HepG2 (cell line): ENCODE results near the gene AKAP10. TPM values are rescaled to one million over a fixed set of nuclear protein-coding genes. Genes with fewer than 3 reads are reported as not detected.

ENCODE experiments used
- HOXA5 ChIP-seq: sonication (generic); formaldehyde crosslinking; IDR thresholded peaks from 2 replicates; pipeline ENCODE4 v1.4.0; 2020; ENCODE audit warnings: missing genetic modification reagents
- KDM3A ChIP-seq: IDR thresholded peaks from 2 replicates; pipeline ENCODE4 v1.6.1; 2018; ENCODE audit warnings: low read depth, missing compliant biosample characterization
- NR1H2 ChIP-seq: sonication (generic); formaldehyde crosslinking; IDR thresholded peaks from 2 replicates; pipeline ENCODE4 v1.8.1; 2022; ENCODE audit warnings: low read depth, missing genetic modification reagents, borderline replicate concordance
- PAF1 ChIP-seq: IDR thresholded peaks from 2 replicates; pipeline ENCODE4 v1.6.1; 2016; ENCODE audit warnings: missing genetic modification reagents, missing compliant biosample characterization
- SNAI1 ChIP-seq: sonication (generic); formaldehyde crosslinking; IDR thresholded peaks from 2 replicates; pipeline ENCODE4 v1.5.0; 2020; ENCODE audit warnings: mild to moderate bottlenecking, missing genetic modification reagents, borderline replicate concordance
- TFE3 ChIP-seq: IDR thresholded peaks from 2 replicates; pipeline ENCODE4 v1.6.1; 2016
- ZNF557 ChIP-seq: sonication (generic); formaldehyde crosslinking; IDR thresholded peaks from 2 replicates; pipeline ENCODE4 v1.4.0; 2020; ENCODE audit warnings: missing genetic modification reagents
- ZSCAN20 ChIP-seq: sonication (generic); formaldehyde crosslinking; IDR thresholded peaks from 2 replicates; pipeline ENCODE4 v1.4.0; 2020; ENCODE audit warnings: missing genetic modification reagents, mild to moderate bottlenecking, borderline replicate concordance
- ZSCAN31 ChIP-seq: sonication (generic); formaldehyde crosslinking; IDR thresholded peaks from 2 replicates; pipeline ENCODE4 v1.5.0; 2020; ENCODE audit warnings: low read depth, mild to moderate bottlenecking, missing genetic modification reagents
- polyA plus RNA-seq, 8 experiments: library from polyadenylated mRNA; depleted of rRNA in 3 of 8; stranded (reverse) in 7 of 8; unstranded in 1 of 8; fragments of >200 nt; fragmentation: Illumina TruSeq in 4 of 8; extraction: Trizol in 4 of 8; gene quantifications; 2 replicates each; pipeline versions ENCODE4 v1.2.1 to v1.2.3, GENCODE V29; 2011 to 2016; ENCODE audit warnings: low read depth in 4 of 8, missing spikeins in 1 of 8, mixed read lengths in 1 of 8; ENCODE audit not compliant: insufficient read depth in 1 of 8
- total RNA-seq, 5 experiments: library from RNA; depleted of rRNA; stranded (reverse); fragments of >200 nt; fragmentation: Illumina TruSeq; extraction: Trizol; gene quantifications; 2 replicates each; pipeline ENCODE4 v1.2.3, GENCODE V29; 2016; ENCODE audit warnings: low read depth in 1 of 5
- TF ChIP-seq, protein P1 (sequence below): sonication (generic); formaldehyde crosslinking; IDR thresholded peaks from 2 replicates; pipeline ENCODE4 v1.4.0; 2020; ENCODE audit warnings: mild to moderate bottlenecking, low read depth, missing genetic modification reagents
- TF ChIP-seq, protein P2 (sequence below): sonication (generic); formaldehyde crosslinking; IDR thresholded peaks from 2 replicates; pipeline ENCODE4 v1.8.0; 2022; ENCODE audit warnings: missing genetic modification reagents, mild to moderate bottlenecking, moderate library complexity, borderline replicate concordance
- TF ChIP-seq, protein P3 (sequence below): IDR thresholded peaks from 2 replicates; pipeline ENCODE4 v1.6.1; 2016; ENCODE audit warnings: mild to moderate bottlenecking
- TF ChIP-seq, protein P4 (sequence below): sonication (generic); formaldehyde crosslinking; IDR thresholded peaks from 2 replicates; pipeline ENCODE4 v1.4.0; 2020; ENCODE audit warnings: missing genetic modification reagents, borderline replicate concordance
- TF ChIP-seq, protein P5 (sequence below): sonication (generic); formaldehyde crosslinking; IDR thresholded peaks from 2 replicates; pipeline ENCODE4 v1.4.0; 2020; ENCODE audit warnings: missing genetic modification reagents, borderline replicate concordance

The AKAP10 gene
- total and polyA plus RNA-seq, 2 of the 13 experiments (the other 11 are each of a cell fraction or from before 2014, with no cell fraction given) = 17.6 to 21.7 TPM

DNA sequence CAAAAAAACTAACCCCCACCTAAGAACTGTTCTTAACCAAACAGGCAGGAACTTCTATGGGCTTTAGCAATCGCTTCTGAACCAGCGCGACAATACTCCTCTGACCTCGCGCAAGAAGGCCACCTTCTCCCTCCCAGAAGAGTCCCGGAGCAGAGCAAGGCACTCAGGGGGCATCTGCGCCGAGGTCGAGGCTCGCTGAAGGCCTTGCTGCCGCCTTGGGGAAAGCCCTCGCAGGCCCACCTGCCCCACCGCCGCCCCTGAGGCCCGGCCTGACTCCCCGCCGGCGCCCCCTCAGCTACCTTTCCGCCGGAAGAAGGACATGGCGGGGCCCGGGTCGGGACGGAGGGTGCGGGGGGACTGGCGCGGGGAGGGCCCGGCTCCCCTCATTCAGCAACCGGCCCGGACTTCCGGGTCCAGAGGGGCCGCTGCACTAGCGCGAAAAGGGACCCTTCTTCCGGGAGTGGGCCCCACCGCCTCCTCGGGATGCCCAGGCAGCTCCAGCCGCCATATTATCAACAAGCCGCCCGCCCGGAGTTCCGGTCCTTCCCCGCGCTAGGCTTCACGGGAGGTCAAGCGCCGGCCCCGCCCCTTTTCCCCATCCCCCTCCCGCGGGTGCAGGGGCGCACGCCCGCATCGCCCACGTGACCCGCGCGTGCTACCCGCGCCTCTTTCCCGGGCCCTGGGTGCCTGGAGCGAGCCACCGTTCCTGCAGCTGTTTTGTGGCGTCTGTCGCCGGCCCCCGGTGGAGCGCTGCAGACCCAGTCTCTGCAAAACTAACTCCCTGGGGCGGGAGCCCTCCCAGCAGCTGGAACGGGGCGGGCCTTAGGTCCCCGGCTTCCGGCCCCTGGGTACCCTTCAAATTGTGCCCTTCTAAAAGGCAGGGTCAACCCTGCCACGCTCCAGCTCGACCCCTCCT, at the start of gene AKAP10 (continued):
- TF ChIP-seq TFE3 (peak; percentile 96), ZSCAN31 (CRISPR knock-in tag) (peak; percentile 76; the same call in 1 of the 2 replicates), ZSCAN20 (CRISPR knock-in tag) (peak; percentile 89; the same call in 1 of the 2 replicates), PAF1 (CRISPR knock-in tag) (no peak), SNAI1 (CRISPR knock-in tag) (no peak; the same call in 1 of the 2 replicates), NR1H2 (0 out of 2 replicates have a peak, but pooled peaks have one; percentile 67), HOXA5 (CRISPR knock-in tag) (peak; percentile 85; the same call in 1 of the 2 replicates), ZNF557 (CRISPR knock-in tag) (peak; percentile 94), KDM3A (CRISPR knock-in tag) (peak; percentile 60; the same call in 1 of the 2 replicates)
- TF ChIP-seq, protein P1, sequence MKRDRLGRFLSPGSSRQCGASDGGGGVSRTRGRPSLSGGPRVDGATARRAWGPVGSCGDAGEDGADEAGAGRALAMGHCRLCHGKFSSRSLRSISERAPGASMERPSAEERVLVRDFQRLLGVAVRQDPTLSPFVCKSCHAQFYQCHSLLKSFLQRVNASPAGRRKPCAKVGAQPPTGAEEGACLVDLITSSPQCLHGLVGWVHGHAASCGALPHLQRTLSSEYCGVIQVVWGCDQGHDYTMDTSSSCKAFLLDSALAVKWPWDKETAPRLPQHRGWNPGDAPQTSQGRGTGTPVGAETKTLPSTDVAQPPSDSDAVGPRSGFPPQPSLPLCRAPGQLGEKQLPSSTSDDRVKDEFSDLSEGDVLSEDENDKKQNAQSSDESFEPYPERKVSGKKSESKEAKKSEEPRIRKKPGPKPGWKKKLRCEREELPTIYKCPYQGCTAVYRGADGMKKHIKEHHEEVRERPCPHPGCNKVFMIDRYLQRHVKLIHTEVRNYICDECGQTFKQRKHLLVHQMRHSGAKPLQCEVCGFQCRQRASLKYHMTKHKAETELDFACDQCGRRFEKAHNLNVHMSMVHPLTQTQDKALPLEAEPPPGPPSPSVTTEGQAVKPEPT (CRISPR knock-in tag) = peak; percentile 76; the same call in 1 of the 2 replicates
- TF ChIP-seq, protein P2, sequence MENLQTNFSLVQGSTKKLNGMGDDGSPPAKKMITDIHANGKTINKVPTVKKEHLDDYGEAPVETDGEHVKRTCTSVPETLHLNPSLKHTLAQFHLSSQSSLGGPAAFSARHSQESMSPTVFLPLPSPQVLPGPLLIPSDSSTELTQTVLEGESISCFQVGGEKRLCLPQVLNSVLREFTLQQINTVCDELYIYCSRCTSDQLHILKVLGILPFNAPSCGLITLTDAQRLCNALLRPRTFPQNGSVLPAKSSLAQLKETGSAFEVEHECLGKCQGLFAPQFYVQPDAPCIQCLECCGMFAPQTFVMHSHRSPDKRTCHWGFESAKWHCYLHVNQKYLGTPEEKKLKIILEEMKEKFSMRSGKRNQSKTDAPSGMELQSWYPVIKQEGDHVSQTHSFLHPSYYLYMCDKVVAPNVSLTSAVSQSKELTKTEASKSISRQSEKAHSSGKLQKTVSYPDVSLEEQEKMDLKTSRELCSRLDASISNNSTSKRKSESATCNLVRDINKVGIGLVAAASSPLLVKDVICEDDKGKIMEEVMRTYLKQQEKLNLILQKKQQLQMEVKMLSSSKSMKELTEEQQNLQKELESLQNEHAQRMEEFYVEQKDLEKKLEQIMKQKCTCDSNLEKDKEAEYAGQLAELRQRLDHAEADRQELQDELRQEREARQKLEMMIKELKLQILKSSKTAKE (CRISPR knock-in tag) = peak; percentile 49; the same call in 1 of the 2 replicates
- TF ChIP-seq, protein P3, sequence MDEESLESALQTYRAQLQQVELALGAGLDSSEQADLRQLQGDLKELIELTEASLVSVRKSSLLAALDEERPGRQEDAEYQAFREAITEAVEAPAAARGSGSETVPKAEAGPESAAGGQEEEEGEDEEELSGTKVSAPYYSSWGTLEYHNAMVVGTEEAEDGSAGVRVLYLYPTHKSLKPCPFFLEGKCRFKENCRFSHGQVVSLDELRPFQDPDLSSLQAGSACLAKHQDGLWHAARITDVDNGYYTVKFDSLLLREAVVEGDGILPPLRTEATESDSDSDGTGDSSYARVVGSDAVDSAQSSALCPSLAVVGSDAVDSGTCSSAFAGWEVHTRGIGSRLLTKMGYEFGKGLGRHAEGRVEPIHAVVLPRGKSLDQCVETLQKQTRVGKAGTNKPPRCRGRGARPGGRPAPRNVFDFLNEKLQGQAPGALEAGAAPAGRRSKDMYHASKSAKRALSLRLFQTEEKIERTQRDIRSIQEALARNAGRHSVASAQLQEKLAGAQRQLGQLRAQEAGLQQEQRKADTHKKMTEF (CRISPR knock-in tag) = peak; percentile 91
- TF ChIP-seq, protein P4, sequence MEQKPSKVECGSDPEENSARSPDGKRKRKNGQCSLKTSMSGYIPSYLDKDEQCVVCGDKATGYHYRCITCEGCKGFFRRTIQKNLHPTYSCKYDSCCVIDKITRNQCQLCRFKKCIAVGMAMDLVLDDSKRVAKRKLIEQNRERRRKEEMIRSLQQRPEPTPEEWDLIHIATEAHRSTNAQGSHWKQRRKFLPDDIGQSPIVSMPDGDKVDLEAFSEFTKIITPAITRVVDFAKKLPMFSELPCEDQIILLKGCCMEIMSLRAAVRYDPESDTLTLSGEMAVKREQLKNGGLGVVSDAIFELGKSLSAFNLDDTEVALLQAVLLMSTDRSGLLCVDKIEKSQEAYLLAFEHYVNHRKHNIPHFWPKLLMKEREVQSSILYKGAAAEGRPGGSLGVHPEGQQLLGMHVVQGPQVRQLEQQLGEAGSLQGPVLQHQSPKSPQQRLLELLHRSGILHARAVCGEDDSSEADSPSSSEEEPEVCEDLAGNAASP (CRISPR knock-in tag) = peak; percentile 35; the same call in 1 of the 2 replicates
- TF ChIP-seq, protein P5, sequence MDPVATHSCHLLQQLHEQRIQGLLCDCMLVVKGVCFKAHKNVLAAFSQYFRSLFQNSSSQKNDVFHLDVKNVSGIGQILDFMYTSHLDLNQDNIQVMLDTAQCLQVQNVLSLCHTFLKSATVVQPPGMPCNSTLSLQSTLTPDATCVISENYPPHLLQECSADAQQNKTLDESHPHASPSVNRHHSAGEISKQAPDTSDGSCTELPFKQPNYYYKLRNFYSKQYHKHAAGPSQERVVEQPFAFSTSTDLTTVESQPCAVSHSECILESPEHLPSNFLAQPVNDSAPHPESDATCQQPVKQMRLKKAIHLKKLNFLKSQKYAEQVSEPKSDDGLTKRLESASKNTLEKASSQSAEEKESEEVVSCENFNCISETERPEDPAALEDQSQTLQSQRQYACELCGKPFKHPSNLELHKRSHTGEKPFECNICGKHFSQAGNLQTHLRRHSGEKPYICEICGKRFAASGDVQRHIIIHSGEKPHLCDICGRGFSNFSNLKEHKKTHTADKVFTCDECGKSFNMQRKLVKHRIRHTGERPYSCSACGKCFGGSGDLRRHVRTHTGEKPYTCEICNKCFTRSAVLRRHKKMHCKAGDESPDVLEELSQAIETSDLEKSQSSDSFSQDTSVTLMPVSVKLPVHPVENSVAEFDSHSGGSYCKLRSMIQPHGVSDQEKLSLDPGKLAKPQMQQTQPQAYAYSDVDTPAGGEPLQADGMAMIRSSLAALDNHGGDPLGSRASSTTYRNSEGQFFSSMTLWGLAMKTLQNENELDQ (CRISPR knock-in tag) = no peak
